ENCODE results near the gene UNC79.

UNC79 gene

DNA sequence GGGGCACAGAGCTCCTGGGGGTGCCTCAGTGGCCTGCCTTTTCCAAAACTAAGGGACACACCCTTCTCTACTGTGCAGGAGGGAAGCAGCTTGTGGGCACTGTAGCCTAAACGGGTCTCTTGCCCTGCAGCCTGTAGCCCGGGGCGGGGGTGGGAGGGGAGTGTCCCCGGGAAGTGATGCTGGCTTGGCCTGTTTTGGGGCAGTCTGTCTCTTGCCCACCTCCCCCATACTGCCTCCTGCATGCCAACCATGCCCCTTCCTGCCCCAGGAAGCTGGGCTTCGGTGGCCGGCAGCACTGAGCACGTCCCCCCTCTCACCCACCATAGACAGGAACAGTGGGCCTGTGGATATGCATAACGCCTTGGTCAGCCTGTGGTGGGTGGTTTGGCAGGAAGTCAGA is 314.1 kb downstream of the UNC79 start:
- H3K4me3 ChIP-seq (replicated peaks; ENCODE audit: low read depth, low read length): no peak overlapping the region
- no peak for DNase-seq (ENCODE audit: extremely low read depth, low read depth)
- TF ChIP-seq, protein P1, sequence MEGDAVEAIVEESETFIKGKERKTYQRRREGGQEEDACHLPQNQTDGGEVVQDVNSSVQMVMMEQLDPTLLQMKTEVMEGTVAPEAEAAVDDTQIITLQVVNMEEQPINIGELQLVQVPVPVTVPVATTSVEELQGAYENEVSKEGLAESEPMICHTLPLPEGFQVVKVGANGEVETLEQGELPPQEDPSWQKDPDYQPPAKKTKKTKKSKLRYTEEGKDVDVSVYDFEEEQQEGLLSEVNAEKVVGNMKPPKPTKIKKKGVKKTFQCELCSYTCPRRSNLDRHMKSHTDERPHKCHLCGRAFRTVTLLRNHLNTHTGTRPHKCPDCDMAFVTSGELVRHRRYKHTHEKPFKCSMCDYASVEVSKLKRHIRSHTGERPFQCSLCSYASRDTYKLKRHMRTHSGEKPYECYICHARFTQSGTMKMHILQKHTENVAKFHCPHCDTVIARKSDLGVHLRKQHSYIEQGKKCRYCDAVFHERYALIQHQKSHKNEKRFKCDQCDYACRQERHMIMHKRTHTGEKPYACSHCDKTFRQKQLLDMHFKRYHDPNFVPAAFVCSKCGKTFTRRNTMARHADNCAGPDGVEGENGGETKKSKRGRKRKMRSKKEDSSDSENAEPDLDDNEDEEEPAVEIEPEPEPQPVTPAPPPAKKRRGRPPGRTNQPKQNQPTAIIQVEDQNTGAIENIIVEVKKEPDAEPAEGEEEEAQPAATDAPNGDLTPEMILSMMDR (IDR thresholded peaks at IDR 0.05; ENCODE audit: low read depth, low read length, missing control alignments): no peak

DNA sequence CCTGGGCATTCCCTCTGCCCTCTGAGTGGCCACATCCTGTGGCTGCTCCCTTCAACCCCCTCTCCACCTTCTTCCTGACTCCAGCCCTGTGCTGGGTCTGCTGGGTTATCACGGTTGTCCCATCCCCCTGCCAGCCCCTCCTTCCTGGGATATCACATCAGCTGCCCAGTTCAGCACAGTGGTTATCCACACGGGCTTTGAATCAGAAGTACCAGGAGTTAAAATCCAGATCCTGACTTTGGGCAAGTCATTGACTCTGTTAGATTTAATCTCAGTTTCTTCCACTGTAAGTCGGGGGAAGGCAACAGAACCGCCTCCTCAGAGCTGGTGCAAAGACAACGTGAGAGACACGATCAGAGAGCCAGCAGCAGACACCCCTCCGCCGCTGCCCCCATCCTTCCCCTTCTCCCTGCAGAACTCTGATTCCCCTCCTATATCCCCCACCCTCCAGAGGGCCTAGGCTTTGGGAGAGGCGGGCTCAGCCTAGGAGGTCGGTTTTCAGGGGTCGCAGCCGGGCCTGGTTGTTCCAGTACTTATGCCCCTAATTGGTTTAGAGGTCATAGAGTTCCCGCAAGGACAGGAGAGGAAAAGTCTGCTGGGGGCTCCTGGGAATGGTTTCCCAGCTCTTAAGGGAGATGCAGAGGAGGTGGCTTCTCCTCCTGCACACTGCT is 315.0 kb downstream of the UNC79 start:
- no peak for DNase-seq (ENCODE audit: extremely low read depth, low read depth)
- TF ChIP-seq, protein P1 (IDR thresholded peaks at IDR 0.05; ENCODE audit: low read depth, low read length, missing control alignments): no peak
- H3K4me3 ChIP-seq (replicated peaks; ENCODE audit: low read depth, low read length): no peak overlapping the region

DNA sequence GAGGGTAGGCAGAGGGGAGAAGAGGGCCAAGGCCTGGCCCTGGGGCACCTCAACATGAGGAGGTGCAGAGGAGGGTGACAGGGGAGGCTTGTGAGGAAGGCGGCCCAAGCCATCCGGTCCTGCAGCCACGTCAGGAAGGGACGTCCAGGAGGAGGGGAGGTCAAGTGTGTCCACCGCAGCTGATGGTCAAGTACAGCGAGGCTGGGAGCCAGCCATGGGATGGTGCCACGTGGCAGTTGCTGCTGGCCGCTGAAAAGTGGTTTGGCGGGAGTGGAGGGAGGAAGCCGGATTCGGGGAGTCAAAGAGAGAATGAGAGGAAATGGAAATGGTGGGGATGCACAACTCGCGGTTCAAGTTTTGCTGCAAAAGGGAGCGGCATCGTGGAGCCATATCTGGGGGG is 316.4 kb downstream of the UNC79 start:
- H3K4me3 ChIP-seq (replicated peaks; ENCODE audit: low read depth, low read length): no peak overlapping the region
- TF ChIP-seq, protein P1 (IDR thresholded peaks at IDR 0.05; ENCODE audit: low read depth, low read length, missing control alignments): no peak
- no peak for DNase-seq (ENCODE audit: extremely low read depth, low read depth)

DNA sequence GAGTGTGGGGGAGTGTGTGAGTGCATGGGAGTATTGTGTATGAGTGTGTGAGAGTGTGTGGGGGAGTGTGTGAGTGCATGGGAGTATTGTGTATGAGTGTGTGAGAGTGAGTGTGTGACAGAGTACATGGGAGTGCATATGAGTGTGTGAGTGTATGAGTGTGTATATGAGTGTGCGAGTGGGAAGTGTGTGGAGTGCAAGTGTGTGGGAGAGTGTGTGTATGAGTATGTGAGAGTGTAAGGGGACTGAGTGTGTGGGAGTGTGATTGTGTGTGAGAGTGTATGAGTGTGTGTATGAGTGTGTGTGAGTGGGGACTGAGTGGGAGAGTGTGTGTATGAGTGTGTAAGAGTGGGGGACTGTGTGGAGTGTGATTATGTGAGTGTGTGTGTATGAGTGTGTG is 316.8 kb downstream of the UNC79 start:
- no peak overlapping the region for H3K4me3 ChIP-seq (replicated peaks; ENCODE audit: low read depth, low read length)
- TF ChIP-seq, protein P1 (IDR thresholded peaks at IDR 0.05; ENCODE audit: low read depth, low read length, missing control alignments): no peak
- DNase-seq (ENCODE audit: extremely low read depth, low read depth): no peak

DNA sequence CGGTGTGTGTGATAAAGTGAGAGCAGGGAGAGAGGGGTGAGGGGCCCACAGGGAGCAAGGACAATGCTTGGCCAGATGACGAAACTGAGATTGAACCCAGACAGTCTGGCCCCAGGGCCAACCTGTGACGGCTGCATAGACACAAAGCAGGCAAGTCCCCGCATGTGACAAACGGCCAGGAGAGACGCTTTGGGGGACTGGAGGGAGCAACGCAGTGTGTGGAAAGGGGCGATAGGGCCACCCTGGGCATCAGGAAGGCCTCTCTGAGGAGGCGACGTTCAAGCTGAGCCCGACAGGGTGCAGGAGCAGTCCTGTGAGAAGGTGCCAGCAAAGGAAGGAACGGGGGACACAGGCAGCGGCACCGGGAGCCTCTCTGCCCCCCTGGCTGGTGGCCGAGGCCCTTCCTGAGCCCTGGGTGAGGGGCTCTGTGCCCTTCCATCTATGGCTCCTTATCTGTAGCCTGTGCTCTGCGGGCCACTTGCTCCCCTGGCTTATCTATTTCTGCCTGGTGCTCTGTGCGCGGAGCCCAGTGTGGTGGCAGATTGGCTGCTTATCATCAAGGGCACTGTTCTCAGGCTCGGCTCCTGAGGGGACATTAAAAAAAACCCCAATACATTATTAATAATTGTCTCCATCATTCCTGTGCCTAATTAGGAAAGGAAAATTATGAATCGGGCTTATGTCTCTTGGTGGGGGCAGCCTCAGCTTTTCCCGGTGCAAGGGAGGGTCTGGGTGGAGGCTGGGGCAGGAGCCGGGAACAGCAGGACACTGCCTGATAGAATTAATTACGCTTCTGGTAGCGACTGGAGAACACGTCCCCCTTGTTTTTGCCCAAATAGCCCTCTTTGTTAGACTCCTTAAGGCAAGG is 317.7 kb downstream of the UNC79 start:
- no peak for DNase-seq (ENCODE audit: extremely low read depth, low read depth)
- TF ChIP-seq, protein P1 (IDR thresholded peaks at IDR 0.05; ENCODE audit: low read depth, low read length, missing control alignments): no peak
- no peak overlapping the region for H3K4me3 ChIP-seq (replicated peaks; ENCODE audit: low read depth, low read length)

DNA sequence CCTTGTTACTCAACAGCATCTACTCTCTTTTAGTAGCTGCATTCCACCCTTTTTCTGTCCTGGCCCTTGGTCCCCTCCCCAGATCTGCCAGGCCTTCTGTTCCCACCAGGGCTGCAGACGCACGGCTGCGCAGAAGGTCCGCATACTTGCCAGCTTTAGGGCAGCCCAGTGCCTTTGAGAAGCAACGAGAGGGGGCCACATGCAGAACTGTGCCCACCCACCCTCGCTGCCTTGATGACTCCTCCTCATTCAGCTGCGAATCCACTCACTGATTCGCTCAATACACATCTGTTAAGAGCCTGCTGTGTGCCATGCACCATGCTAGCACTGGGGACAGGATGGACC is 318.3 kb downstream of the UNC79 start:
- no peak overlapping the region for H3K4me3 ChIP-seq (replicated peaks; ENCODE audit: low read depth, low read length)
- no peak for DNase-seq (ENCODE audit: extremely low read depth, low read depth)
- TF ChIP-seq, protein P1 (IDR thresholded peaks at IDR 0.05; ENCODE audit: low read depth, low read length, missing control alignments): no peak
